ENCODE results near the gene TRIM27. TPM values are rescaled to one million over a fixed set of nuclear protein-coding genes. Genes with fewer than 3 reads are reported as not detected.
A peak's percentile ranks its signal among the peaks of the same experiment; 100 is the strongest.
"Not testable (repeated sequence)": the region's sequence is repeated elsewhere in the genome, so short reads cannot be mapped to it uniquely, and the experiment has no call there.

Gene TRIM27
- total RNA-seq, 2 donors from 2014 or later = 22.3 to 28.5 TPM

- H3K36me3 ChIP-seq = no peaks in the 10 kb centered on the region
- no peaks in the 10 kb centered on the region for H3K27me3 ChIP-seq
- H3K27ac ChIP-seq = peak overlapping the region; percentile 78 to 79
- TF ChIP-seq, protein P1, sequence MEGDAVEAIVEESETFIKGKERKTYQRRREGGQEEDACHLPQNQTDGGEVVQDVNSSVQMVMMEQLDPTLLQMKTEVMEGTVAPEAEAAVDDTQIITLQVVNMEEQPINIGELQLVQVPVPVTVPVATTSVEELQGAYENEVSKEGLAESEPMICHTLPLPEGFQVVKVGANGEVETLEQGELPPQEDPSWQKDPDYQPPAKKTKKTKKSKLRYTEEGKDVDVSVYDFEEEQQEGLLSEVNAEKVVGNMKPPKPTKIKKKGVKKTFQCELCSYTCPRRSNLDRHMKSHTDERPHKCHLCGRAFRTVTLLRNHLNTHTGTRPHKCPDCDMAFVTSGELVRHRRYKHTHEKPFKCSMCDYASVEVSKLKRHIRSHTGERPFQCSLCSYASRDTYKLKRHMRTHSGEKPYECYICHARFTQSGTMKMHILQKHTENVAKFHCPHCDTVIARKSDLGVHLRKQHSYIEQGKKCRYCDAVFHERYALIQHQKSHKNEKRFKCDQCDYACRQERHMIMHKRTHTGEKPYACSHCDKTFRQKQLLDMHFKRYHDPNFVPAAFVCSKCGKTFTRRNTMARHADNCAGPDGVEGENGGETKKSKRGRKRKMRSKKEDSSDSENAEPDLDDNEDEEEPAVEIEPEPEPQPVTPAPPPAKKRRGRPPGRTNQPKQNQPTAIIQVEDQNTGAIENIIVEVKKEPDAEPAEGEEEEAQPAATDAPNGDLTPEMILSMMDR (IDR thresholded peaks at IDR 0.05) = no peak
- H3K9me3 ChIP-seq = no peaks in the 10 kb centered on the region
- H3K4me1 ChIP-seq = peaks cover 0 to 19% of the 10 kb centered on the region in 2 donors
- H3K4me3 ChIP-seq = peak overlapping the region; percentile 41 to 59
- DNase-seq (ENCODE audit: low spot score) = no peak
Observed at GRCh38 chr6:28941684-28942448, 18.1 kb upstream of the TRIM27 start.

DNA sequence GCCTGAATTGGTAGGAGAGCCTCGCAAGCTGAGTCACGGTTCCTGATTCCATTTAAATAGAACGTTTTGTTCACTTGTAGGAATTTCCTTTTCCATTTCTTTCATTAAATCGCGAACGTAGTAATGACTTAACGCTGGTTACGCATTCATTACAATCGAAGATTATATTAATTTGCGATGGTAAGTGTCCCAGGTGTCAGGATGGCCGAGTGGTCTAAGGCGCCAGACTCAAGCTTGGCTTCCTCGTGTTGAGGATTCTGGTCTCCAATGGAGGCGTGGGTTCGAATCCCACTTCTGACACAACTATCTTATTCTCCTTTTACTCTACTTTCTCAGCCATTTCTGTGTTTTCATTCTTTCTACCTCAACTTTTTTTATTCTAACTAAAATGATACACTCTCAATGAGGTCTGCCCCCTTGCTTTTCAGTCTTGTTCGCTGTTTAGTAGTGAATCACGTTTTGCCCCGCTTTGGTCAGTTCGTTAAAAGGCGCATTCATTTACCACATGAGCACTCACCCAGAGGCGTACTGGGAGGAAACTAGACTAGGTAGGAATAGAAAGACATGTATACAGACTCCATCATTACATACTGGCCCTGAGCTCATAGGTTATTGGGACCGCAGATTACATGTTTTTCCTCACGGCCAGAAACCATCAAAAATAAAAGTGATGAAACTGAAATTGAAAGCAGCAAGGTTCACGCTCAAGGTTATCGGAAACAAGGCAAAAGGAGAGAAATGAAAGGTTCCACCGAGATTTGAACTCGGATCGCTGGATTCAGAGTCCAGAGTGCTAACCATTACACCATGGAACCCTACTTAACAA lies 17.3 kb upstream of the TRIM27 start:
- TF ChIP-seq, protein P1 (IDR thresholded peaks at IDR 0.05) = no peak
- Histone ChIP-seq H3K9me3 (no peaks in the 10 kb centered on the region), H3K27me3 (no peaks in the 10 kb centered on the region), H3K4me3 (peak overlapping the region; percentile 41 to 59), H3K27ac (peak overlapping the region; percentile 78 to 79), H3K36me3 (no peaks in the 10 kb centered on the region), H3K4me1 (peaks cover 0 to 19% of the 10 kb centered on the region in 2 donors)
- peak; percentile 85 for DNase-seq (ENCODE audit: low spot score)

- peak overlapping the region; percentile 41 to 59 for H3K4me3 ChIP-seq
- H3K9me3 ChIP-seq = no peaks in the 10 kb centered on the region
- H3K4me1 ChIP-seq = peaks cover 0 to 19% of the 10 kb centered on the region in 2 donors
- TF ChIP-seq, protein P1 (IDR thresholded peaks at IDR 0.05) = no peak
- H3K27ac ChIP-seq = peak overlapping the region; percentile 78 to 79
- DNase-seq (ENCODE audit: low spot score) = no peak
- no peaks in the 10 kb centered on the region for H3K36me3 ChIP-seq
- no peaks in the 10 kb centered on the region for H3K27me3 ChIP-seq
Observed at GRCh38 chr6:28940294-28940857, 16.6 kb upstream of the TRIM27 start.

GRCh38 chr6:28933069-28933468 lies 9.3 kb upstream of the TRIM27 start:
- no peaks in the 10 kb centered on the region for H3K4me1 ChIP-seq
- TF ChIP-seq, protein P1 (IDR thresholded peaks at IDR 0.05) = no peak
- H3K4me3 ChIP-seq = no peak overlapping the region
- DNase-seq (ENCODE audit: low spot score) = no peak
- no peaks in the 10 kb centered on the region for H3K36me3 ChIP-seq
- no peaks in the 10 kb centered on the region for H3K9me3 ChIP-seq
- H3K27ac ChIP-seq = no peak overlapping the region
- H3K27me3 ChIP-seq = no peaks in the 10 kb centered on the region

DNA sequence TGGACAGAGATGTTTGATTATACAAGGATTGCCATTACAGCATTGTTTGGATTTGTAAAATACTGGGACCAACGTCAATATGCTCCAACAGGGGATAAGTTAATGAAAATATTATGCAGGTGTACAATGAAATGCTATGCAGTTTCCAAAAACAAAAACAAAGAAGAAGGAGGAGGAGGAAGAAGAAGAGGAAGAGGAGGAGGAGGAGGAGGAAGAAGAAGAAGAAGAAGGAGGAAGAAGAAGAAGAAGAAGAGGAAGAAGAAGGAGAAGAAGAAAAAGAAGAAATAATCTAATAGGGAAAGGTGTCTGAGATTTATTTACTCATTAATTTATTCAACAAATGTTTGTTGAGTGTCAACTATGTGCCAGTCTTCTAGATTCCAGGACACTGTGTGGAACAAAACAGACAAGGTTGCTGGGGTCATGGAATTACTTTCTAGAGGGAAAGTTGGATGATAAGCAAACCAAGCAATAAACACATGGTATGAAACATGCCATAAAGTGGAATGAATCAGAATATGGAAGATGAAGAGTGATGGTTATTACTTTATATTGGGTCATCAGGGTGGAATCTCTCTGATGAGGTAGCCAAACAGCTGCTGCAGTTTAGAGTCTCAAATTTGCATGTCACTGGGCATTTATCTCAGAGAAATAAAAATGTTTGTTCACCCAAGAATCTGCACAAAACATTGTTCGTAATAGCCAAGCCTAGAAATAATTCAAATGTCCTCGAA lies 6.3 kb upstream of the TRIM27 start:
- no peak for DNase-seq (ENCODE audit: low spot score)
- Histone ChIP-seq H3K9me3 (no peaks in the 10 kb centered on the region), H3K4me1 (no peaks in the 10 kb centered on the region), H3K36me3 (no peaks in the 10 kb centered on the region), H3K27ac (no peak overlapping the region), H3K4me3 (no peak overlapping the region), H3K27me3 (no peaks in the 10 kb centered on the region)
- TF ChIP-seq, protein P1 (IDR thresholded peaks at IDR 0.05) = no peak

- not testable (repeated sequence) for DNase-seq (ENCODE audit: low spot score); H3K27me3 ChIP-seq; H3K27ac ChIP-seq; H3K4me3 ChIP-seq; H3K36me3 ChIP-seq; H3K4me1 ChIP-seq; H3K9me3 ChIP-seq
Observed at GRCh38 chr6:28929339-28929738, 5.6 kb upstream of the TRIM27 start.
